OCI-LY3 (cell line): ENCODE measurements around the gene HOXD3.

ENCODE experiments used
- H2AFZ ChIP-seq: fragments of 200-600, 300-600 bp; shearing (Covaris generic); 2 replicates; pipeline ENCODE4 v1.6.0; 2014; ENCODE audit warnings: antibody characterized with exemption, low read depth, low read length
- H3K27ac ChIP-seq: fragments of 200-600, 300-600 bp; sonication (generic); 2 replicates; pipeline ENCODE4 v1.5.1; 2014; ENCODE audit warnings: mild to moderate bottlenecking, low read length, moderate library complexity, mixed read lengths
- H3K27me3 ChIP-seq: fragments of 200-600, 300-600 bp; sonication (generic); 2 replicates; pipeline ENCODE4 v1.6.1; 2014; ENCODE audit warnings: low read depth, low read length, mixed read lengths
- H3K36me3 ChIP-seq: fragments of 200-600, 300-600 bp; sonication (generic); replicated peaks from 2 replicates; pipeline ENCODE3; 2014; ENCODE audit warnings: low read depth, low read length, mixed read lengths
- H3K4me1 ChIP-seq: fragments of 300-600, 200-600 bp; sonication (generic); 2 replicates; pipeline ENCODE4 v1.6.1; 2014; ENCODE audit warnings: low read length, mixed read lengths
- H3K4me2 ChIP-seq: fragments of 200-600, 300-600 bp; sonication (generic); 2 replicates; pipeline ENCODE4 v1.6.1; 2014; ENCODE audit warnings: low read length, mixed read lengths
- H3K4me3 ChIP-seq: fragments of 300-600, 200-600 bp; sonication (generic); 2 replicates; pipeline ENCODE4 v1.5.1; 2014; ENCODE audit warnings: antibody characterized with exemption, mild to moderate bottlenecking, low read length, moderate library complexity
- H3K79me2 ChIP-seq: fragments of 300-600, 200-600 bp; shearing (Covaris generic); 2 replicates; pipeline ENCODE4 v1.6.1; 2014; ENCODE audit warnings: mild to moderate bottlenecking, low read length, mixed read lengths
- H3K9ac ChIP-seq: fragments of 300-600, 200-600 bp; shearing (Covaris generic); 2 replicates; pipeline ENCODE4 v1.6.0; 2014; ENCODE audit warnings: mild to moderate bottlenecking, low read length, moderate library complexity
- H3K9me3 ChIP-seq: fragments of 200-600, 300-600 bp; shearing (Covaris generic); 2 replicates; pipeline ENCODE4 v1.6.1; 2014; ENCODE audit warnings: low read length, mixed read lengths; ENCODE audit not compliant: insufficient read depth
- H4K20me1 ChIP-seq: fragments of 200-600, 300-600 bp; sonication (generic); 2 replicates; pipeline ENCODE4 v1.6.1; 2016; ENCODE audit warnings: low read length, mixed read lengths; ENCODE audit not compliant: insufficient read depth
- CTCF ChIP-seq: fragments of 200-600, 300-600 bp; sonication (generic); IDR thresholded peaks from 2 replicates; pipeline ENCODE4 v1.5.1; 2014; ENCODE audit warnings: antibody characterized with exemption, low read length, low read depth
- EZH2phosphoT487 ChIP-seq: fragments of 200-600 bp; shearing (Covaris generic); IDR thresholded peaks from 2 replicates; pipeline ENCODE4 v1.6.1; 2018; ENCODE audit warnings: antibody characterized with exemption, mixed run types, low read depth

HOXD3 gene

GRCh38 chr2:176128982-176129796 lies 27.9 kb upstream of the HOXD3 start, which contains the start of gene HOXD8:
Gene HOXD8 (plus strand): TSS chr2:176129705. CDS start chr2:176130367, 662 bp downstream.
- H3K4me1 ChIP-seq, result no peaks in the 10 kb centered on the region
- H3K9ac ChIP-seq, result no peak within 1 kb of the TSS
- TF ChIP-seq CTCF, result no peak
- TF ChIP-seq EZH2phosphoT487, result no peak
- no peaks in the 10 kb centered on the region for H3K27me3 ChIP-seq
- H3K9me3 ChIP-seq, result no peaks in the 10 kb centered on the region
- H3K4me2 ChIP-seq, result no peak within 1 kb of the TSS
- H3K27ac ChIP-seq, result no peak within 1 kb of the TSS
- H3K79me2 ChIP-seq, result no peaks in the 10 kb centered on the region
- no peaks in the 10 kb centered on the region for H4K20me1 ChIP-seq
- H3K36me3 ChIP-seq, result no peaks in the 10 kb centered on the region
- H3K4me3 ChIP-seq, result no peak within 1 kb of the TSS
- no peak within 1 kb of the TSS for H2AFZ ChIP-seq

- no peak overlapping the region for H2AFZ ChIP-seq
- H3K27me3 ChIP-seq, result no peaks in the 10 kb centered on the region
- H3K9me3 ChIP-seq, result no peaks in the 10 kb centered on the region
- H3K4me2 ChIP-seq, result no peak overlapping the region
- no peaks in the 10 kb centered on the region for H3K4me1 ChIP-seq
- no peaks in the 10 kb centered on the region for H3K79me2 ChIP-seq
- no peak overlapping the region for H3K27ac ChIP-seq
- no peak overlapping the region for H3K4me3 ChIP-seq
- H3K9ac ChIP-seq, result no peak overlapping the region
- TF ChIP-seq EZH2phosphoT487 (no peak), CTCF (no peak)
- no peaks in the 10 kb centered on the region for H3K36me3 ChIP-seq
- no peaks in the 10 kb centered on the region for H4K20me1 ChIP-seq
Measured at GRCh38 chr2:176129813-176130146, 27.3 kb upstream of the HOXD3 start.

- Histone ChIP-seq H3K9ac (no peak overlapping the region), H2AFZ (no peak overlapping the region), H3K27me3 (no peaks in the 10 kb centered on the region)
Measured at GRCh38 chr2:176130147-176130956, 26.8 kb upstream of the HOXD3 start.

More at GRCh38 chr2:176130147-176130956, 26.8 kb upstream of the HOXD3 start:
- TF ChIP-seq EZH2phosphoT487 (no peak), CTCF (no peak)
- no peaks in the 10 kb centered on the region for H4K20me1 ChIP-seq
- H3K27ac ChIP-seq, result no peak overlapping the region
- H3K79me2 ChIP-seq, result no peaks in the 10 kb centered on the region
- H3K9me3 ChIP-seq, result no peaks in the 10 kb centered on the region
- H3K36me3 ChIP-seq, result no peaks in the 10 kb centered on the region
- H3K4me1 ChIP-seq, result no peaks in the 10 kb centered on the region
- no peak overlapping the region for H3K4me3 ChIP-seq
- no peak overlapping the region for H3K4me2 ChIP-seq
